OCI-LY7 (cell line): ENCODE measurements around the gene ERICH6. TPM values are rescaled to one million over a fixed set of nuclear protein-coding genes. Genes with fewer than 3 reads are reported as not detected.

Source experiments
- BruUV-seq: library from RNA; stranded (reverse); fragments of 400-500 nt; replicated peaks from 2 replicates; lab custom pipeline; 2021; lab: Mats Ljungman, UMichigan
- CTCF ChIA-PET: fragments of 300-600 bp; sonication (Branson Sonifier 250); formaldehyde crosslinking; loops from one replicate; lab custom pipeline; 2022; ENCODE audit warnings: antibody characterized with exemption; ENCODE audit not compliant: unreplicated experiment; lab: Charles Lee
- POLR2A ChIA-PET: fragments of 300-600 bp; sonication (Branson Sonifier 250); formaldehyde crosslinking; loops from one replicate; lab custom pipeline; 2022; ENCODE audit warnings: antibody characterized with exemption; lab: Charles Lee
- DNase-seq: peaks from one replicate; pipeline ENCODE4 v3.0.0-alpha.2; 2015; ENCODE audit warnings: low spot score
- H2AFZ ChIP-seq: fragments of 200-600 bp; sonication (generic), shearing (Covaris generic); 2 replicates; pipeline ENCODE4 v1.6.1; 2014; ENCODE audit warnings: mild to moderate bottlenecking, antibody characterized with exemption, low read length, moderate library complexity
- H3K27ac ChIP-seq: fragments of 200-600 bp; sonication (generic); 2 replicates; pipeline ENCODE4 v1.5.1; 2014; ENCODE audit warnings: mixed run types, low read depth, mild to moderate bottlenecking, moderate library complexity, low read length, inconsistent platforms; ENCODE audit not compliant: poor library complexity, severe bottlenecking
- H3K36me3 ChIP-seq: fragments of 200-600 bp; sonication (generic); 2 replicates; pipeline ENCODE4 v1.6.1; 2014; ENCODE audit warnings: mild to moderate bottlenecking, antibody characterized with exemption, low read length, moderate library complexity, mixed read lengths; ENCODE audit not compliant: insufficient read depth
- H3K4me1 ChIP-seq: fragments of 200-600 bp; sonication (generic); 2 replicates; pipeline ENCODE4 v1.5.1; 2014; ENCODE audit warnings: mild to moderate bottlenecking, low read length; ENCODE audit not compliant: insufficient read depth, poor library complexity, severe bottlenecking
- H3K4me2 ChIP-seq: fragments of 200-600 bp; sonication (generic); 2 replicates; pipeline ENCODE4 v1.6.1; 2014; ENCODE audit warnings: mild to moderate bottlenecking, low read length
- H3K4me3 ChIP-seq: fragments of 200-600 bp; sonication (generic); 2 replicates; pipeline ENCODE4 v1.5.1; 2014; ENCODE audit warnings: mild to moderate bottlenecking, low read depth, low read length; ENCODE audit not compliant: poor library complexity, severe bottlenecking
- H3K79me2 ChIP-seq: fragments of 200-600 bp; sonication (generic); 2 replicates; pipeline ENCODE4 v1.6.1; 2016; ENCODE audit warnings: low read depth, mild to moderate bottlenecking, low read length, moderate library complexity, mixed read lengths; ENCODE audit not compliant: insufficient read depth
- H3K9me2 ChIP-seq: fragments of 200-600 bp; sonication (generic); 2 replicates; pipeline ENCODE4 v1.6.1; 2016; ENCODE audit warnings: mild to moderate bottlenecking, low read length, mixed read lengths; ENCODE audit not compliant: insufficient read depth
- H3K9me3 ChIP-seq: fragments of 200-600 bp; sonication (generic); 2 replicates; pipeline ENCODE4 v1.6.1; 2014; ENCODE audit warnings: mild to moderate bottlenecking, mixed run types, low read length, mixed read lengths
- H4K20me1 ChIP-seq: fragments of 200-600 bp; sonication (generic); 2 replicates; pipeline ENCODE4 v1.6.1; 2014; ENCODE audit warnings: mild to moderate bottlenecking, antibody characterized with exemption, low read length, moderate library complexity, mixed read lengths; ENCODE audit not compliant: insufficient read depth
- CTCF ChIP-seq: fragments of 200-600 bp; sonication (generic); conservative IDR thresholded peaks from 2 replicates; pipeline ENCODE4 v1.5.1; 2014; ENCODE audit warnings: mild to moderate bottlenecking, antibody characterized with exemption, low read length, moderate library complexity, mixed read lengths
- EZH2phosphoT487 ChIP-seq: fragments of 200-600 bp; sonication (generic); IDR thresholded peaks from 2 replicates; pipeline ENCODE4 v1.6.1; 2018; ENCODE audit warnings: low read depth, borderline replicate concordance, mild to moderate bottlenecking, mixed run types, antibody characterized with exemption, low read length, moderate library complexity, mixed read lengths
- intact Hi-C: fragments of 100-400 bp; cut with micrococcal nuclease; formaldehyde crosslinking; loops from one replicate; pipeline ENCODE4 v1.10.0; 2022; ENCODE audit not compliant: unreplicated experiment
- total RNA-seq, 2 experiments: library from RNA; depleted of rRNA in 1 of 2; stranded (reverse); fragments of >200 nt in 1 of 2; shearing (Covaris generic) in 1 of 2; gene quantifications; 2 replicates each; pipeline ENCODE4 v1.2.3, GENCODE V29; 2014 to 2022

ERICH6 gene
- total RNA-seq, 2 experiments from 2014 or later, result 0.38 to 0.41 TPM

GRCh38 chr3:150682824-150683223, 20.9 kb downstream of the ERICH6 start:
- H3K4me2 ChIP-seq, result no peak overlapping the region
- TF ChIP-seq CTCF (no peak), EZH2phosphoT487 (no peak)
- ChIA-PET CTCF (no interaction called here), POLR2A (interaction anchor here (0.6 kb wide), 1 partner anchor 157 kb away, joined by 4 read pairs; no protein-coding TSS in a partner anchor)
- H3K9me2 ChIP-seq, result no peaks in the 10 kb centered on the region
- intact Hi-C loops, result no loop called here
- H3K27ac ChIP-seq, result no peak overlapping the region
- no TSS peak for BruUV-seq
- no peaks in the 10 kb centered on the region for H3K79me2 ChIP-seq
- peaks cover 34% of the 10 kb centered on the region for H3K9me3 ChIP-seq
- no peak overlapping the region for H3K4me3 ChIP-seq
- peaks cover 5% of the 10 kb centered on the region; the same call in 1 of the 2 replicates for H3K36me3 ChIP-seq
- no peak for DNase-seq
- no peaks in the 10 kb centered on the region for H4K20me1 ChIP-seq
- peaks cover 29% of the 10 kb centered on the region for H3K4me1 ChIP-seq
- no peak overlapping the region for H2AFZ ChIP-seq

- Histone ChIP-seq H4K20me1 (no peaks in the 10 kb centered on the region), H3K79me2 (no peaks in the 10 kb centered on the region), H3K4me2 (no peak overlapping the region), H3K4me3 (no peak overlapping the region), H3K9me3 (peaks cover 34% of the 10 kb centered on the region), H3K9me2 (no peaks in the 10 kb centered on the region), H3K4me1 (peaks cover 29% of the 10 kb centered on the region), H2AFZ (no peak overlapping the region), H3K36me3 (peaks cover 5% of the 10 kb centered on the region; the same call in 1 of the 2 replicates), H3K27ac (no peak overlapping the region)
- CTCF ChIA-PET, result no interaction called here
- no peak for TF ChIP-seq EZH2phosphoT487
- no peak for TF ChIP-seq CTCF
- no TSS peak for BruUV-seq
- POLR2A ChIA-PET, result no interaction called here
- intact Hi-C loops, result no loop called here
- no peak for DNase-seq
Measured at GRCh38 chr3:150682279-150682678, 21.4 kb downstream of the ERICH6 start.

- peak; percentile 61 for DNase-seq
Measured at GRCh38 chr3:150681057-150681456, 22.7 kb downstream of the ERICH6 start.

More at GRCh38 chr3:150681057-150681456, 22.7 kb downstream of the ERICH6 start:
- peak overlapping the region; percentile 62 for H3K4me2 ChIP-seq
- peak overlapping the region; percentile 70 for H2AFZ ChIP-seq
- POLR2A ChIA-PET, result interaction anchor here (0.7 to 1.0 kb wide), 4 partner anchors 10 to 84 kb away, joined by 3 to 5 read pairs (median 4); no protein-coding TSS in a partner anchor
- H3K9me3 ChIP-seq, result peaks cover 41% of the 10 kb centered on the region
- peaks cover 29% of the 10 kb centered on the region for H3K4me1 ChIP-seq
- peak overlapping the region; percentile 55 for H3K27ac ChIP-seq
- H3K4me3 ChIP-seq, result peak overlapping the region; percentile 52
- no peaks in the 10 kb centered on the region for H4K20me1 ChIP-seq
- BruUV-seq, result no TSS peak
- TF ChIP-seq EZH2phosphoT487, result no peak
- TF ChIP-seq CTCF, result no peak
- H3K36me3 ChIP-seq, result peaks cover 5% of the 10 kb centered on the region; the same call in 1 of the 2 replicates
- CTCF ChIA-PET, result no interaction called here
- no peaks in the 10 kb centered on the region for H3K9me2 ChIP-seq
- no peaks in the 10 kb centered on the region for H3K79me2 ChIP-seq
- intact Hi-C loops, result no loop called here
